Breast epithelium (tissue), 3 donors: ENCODE results near the gene PROS1.

ENCODE experiments used
- CTCF ChIP-seq, 3 donors: fragments of 450-650 bp; IDR thresholded peaks; one replicate each; pipeline ENCODE4 v1.5.1; 2016 to 2017; ENCODE audit warnings: antibody characterized with exemption in 3 of 3, mild to moderate bottlenecking in 3 of 3, moderate library complexity in 3 of 3
- POLR2A ChIP-seq: fragments of 450-650 bp; IDR thresholded peaks from one replicate; pipeline ENCODE4 v1.6.1; 2016; ENCODE audit warnings: antibody characterized with exemption, mild to moderate bottlenecking, moderate library complexity
- POLR2AphosphoS5 ChIP-seq, 3 donors: sonication (generic); formaldehyde crosslinking; IDR thresholded peaks; one replicate each; pipeline ENCODE4 v1.6.1; 2017; ENCODE audit warnings: antibody characterized with exemption in 3 of 3

DNA sequence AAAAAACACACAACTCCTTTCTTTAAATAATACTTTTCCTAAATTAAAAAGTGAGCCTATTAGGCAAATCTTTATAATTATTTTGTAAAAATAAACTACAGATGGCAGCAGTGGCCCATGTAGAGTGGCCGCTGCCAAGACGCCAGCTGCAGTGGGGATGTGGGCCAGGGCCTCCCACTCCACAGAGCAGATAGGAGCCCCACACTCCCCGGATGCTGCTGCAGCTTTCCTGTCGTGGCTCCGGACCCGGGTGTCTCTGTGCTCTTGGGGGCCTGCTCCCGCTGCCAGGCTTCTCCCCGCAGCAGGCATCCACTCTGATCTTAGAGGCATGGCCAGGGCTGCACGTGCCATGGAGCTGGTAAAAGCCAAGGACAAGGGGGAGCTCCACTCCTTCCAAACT is 67.5 kb downstream of the PROS1 start:
- TF ChIP-seq CTCF (IDR thresholded peaks at IDR 0.05) (no peak), POLR2AphosphoS5 (IDR thresholded peaks at IDR 0.05) (no peak), POLR2A (no peak)
